GM12892 (cell line): ENCODE results near the gene MYL3.

Experiments used
- DNase-seq: peaks from one replicate; pipeline ENCODE4 v3.0.0; 2011; ENCODE audit not compliant: insufficient read length
- FAIRE-seq: peaks from 2 replicates; lab custom pipeline; 2011; peaks lifted over from hg19 to GRCh38; lab: Jason Lieb, UNC
- POLR2A ChIP-seq: IDR thresholded peaks from 2 replicates; pipeline ENCODE4 v1.6.1; 2011; ENCODE audit warnings: low read depth, low read length, control low read depth
- POLR2AphosphoS5 ChIP-seq: IDR thresholded peaks from 2 replicates; pipeline ENCODE4 v1.6.1; 2011; ENCODE audit warnings: low read depth, low read length, control low read depth
- TAF1 ChIP-seq: IDR thresholded peaks from 2 replicates; pipeline ENCODE4 v1.6.1; 2011; ENCODE audit warnings: low read depth, mild to moderate bottlenecking, control low read depth, low read length, borderline replicate concordance

The MYL3 gene

DNA sequence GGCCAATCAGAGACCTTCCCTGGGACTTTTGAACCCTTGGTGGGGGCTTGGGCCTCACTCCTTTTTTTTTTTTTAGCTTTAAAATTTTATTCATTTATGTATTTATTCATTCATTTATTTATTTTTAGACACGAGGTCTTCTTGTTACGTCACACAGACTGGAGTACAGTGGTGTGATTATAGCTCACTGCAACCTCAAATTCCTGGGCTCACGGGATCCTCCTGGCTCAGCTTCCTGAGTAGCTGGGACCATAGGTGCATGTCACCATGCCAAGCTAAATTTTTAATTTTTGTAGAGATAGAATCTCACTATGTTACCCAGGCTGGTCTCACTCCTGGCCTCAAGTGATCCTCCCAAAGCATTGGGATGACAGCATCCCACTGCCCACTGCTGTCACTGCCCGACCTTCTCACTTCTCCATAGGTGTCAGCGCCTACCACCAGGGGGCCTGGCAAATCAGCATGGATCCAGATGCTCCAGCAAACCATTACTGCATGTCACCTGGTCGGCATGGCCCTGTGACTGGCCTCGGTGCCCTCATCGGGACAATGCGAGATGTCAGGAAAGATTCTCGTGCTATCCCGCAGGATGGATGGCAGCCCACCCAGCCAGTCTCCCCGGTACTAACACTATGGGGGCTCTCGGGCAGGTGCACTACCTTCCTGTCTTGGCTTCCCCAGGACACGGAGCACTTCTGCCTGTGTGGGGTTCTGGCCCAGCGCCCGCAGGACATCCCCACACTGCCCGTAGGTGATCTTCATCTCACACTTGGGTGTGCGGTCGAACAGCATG, 3.0 kb downstream of the MYL3 start:
- DNase-seq = no peak
- no peak for FAIRE-seq
- no peak for TF ChIP-seq POLR2AphosphoS5
- no peak for TF ChIP-seq POLR2A
- no peak for TF ChIP-seq TAF1

- TF ChIP-seq POLR2AphosphoS5 (no peak), POLR2A (no peak), TAF1 (no peak)
- FAIRE-seq (no peak), DNase-seq (no peak)
These were observed 4.1 kb downstream of the MYL3 start for GRCh38 chr3:46859001-46859710.

DNA sequence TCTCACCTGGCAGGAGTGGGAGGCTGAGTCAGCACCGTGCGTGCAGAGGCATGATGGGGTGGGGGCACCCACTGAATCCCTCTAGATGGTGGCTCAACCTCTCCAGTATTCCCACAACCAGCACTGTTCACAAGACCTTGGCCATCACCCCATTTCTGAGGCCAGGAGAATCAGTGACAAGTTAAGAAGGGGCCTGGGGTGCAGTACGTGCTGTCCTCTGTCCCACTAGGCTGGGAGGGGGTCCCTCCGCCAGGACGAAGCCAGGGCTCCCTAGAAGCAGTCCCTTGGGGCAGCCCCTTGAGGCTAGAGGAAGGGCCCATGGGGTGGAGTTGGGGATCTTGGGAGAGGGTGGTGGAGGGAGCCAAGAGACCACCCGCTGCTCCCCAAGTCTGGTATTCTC, 4.8 kb downstream of the MYL3 start:
- TF ChIP-seq POLR2AphosphoS5 = no peak
- no peak for TF ChIP-seq POLR2A
- no peak for TF ChIP-seq TAF1
- FAIRE-seq = no peak
- DNase-seq = no peak

DNA sequence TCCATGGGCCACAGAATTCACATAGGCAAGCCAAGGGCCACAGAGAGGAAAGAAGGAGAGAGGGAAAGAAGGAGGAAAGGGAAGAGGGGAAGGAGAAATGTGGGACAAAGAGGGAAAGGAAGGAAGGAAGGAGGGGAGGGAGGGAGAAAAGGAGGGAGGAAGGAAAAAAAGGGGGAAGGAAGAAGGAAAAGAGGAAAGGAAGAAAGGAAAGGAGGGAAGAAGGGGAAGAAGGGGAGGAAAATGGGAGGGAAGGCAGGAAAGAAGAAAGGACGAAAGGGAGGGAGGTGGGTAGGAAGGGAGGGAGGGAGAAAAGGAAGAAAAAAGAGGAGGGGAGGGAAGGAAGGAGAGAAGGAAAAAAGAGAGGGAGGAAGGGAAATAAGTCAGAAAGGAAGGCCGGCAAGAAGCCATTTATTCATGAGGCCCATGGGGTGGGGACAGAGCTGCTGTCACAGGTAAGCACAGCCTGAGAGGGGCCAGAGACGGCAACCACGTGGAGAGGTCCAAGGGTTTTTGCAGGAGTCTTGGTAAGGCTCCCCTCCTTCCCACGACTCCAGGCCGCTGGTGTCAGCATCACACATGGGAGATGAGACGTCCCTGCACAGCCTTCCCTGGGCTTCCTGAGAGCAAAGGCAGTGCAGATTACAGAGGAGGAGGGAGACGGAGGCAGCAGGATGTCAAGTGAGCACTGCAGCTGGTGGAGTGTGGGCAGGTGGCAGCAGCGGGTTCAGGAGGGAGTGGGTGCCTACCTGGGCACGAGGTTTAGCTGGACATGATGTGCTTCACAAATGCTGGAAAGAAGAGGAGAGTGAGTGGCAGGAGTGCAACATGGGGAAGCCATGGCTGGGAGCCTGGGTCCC, 5.5 kb downstream of the MYL3 start:
- no peak for DNase-seq
- TF ChIP-seq TAF1 (no peak), POLR2A (no peak), POLR2AphosphoS5 (no peak)
- no peak for FAIRE-seq

DNA sequence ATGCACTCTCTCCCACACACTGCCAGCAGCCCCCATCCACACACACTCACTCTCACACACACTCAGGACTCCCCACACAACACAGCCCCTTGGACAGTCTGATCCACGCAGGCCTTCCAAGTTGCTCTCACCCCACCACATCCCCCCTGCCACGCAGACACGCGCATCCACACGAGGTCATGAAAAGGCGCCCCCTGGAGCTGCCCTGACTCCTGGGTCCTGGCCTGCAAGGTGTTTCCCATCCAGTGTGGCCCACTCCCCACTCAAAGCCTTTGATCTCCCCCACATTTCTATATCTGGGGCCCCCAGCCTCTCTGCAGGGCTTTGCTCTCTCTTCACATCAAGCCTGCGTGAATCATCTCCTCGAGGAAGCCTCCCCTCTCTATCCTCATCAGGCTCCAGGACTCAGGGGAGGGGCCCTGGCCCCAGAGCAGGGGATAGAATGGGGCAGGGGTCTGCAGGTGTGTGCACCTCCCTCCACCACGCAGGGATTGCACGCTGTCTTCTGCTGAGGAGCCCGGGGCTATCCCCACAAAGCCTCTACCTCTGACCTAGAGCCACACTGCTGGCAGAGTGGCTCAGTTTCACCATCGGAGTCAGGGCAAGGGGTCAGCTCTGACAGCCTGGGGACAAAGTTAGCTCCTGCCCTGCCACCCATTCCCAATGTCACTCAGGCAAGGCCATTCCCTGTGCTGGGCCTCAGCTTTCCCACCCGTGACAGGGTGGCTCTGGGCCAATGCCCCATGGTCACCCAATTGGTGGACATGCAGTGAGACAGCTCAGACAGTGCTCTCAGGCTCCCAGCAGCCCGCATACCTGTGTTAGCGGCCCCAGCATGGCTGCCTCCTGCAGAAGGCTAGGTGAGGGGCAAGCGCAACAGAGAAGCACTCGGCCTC, 6.4 kb downstream of the MYL3 start:
- FAIRE-seq (no peak), DNase-seq (no peak)
- TF ChIP-seq POLR2A (no peak), TAF1 (no peak), POLR2AphosphoS5 (no peak)

- FAIRE-seq (no peak), DNase-seq (no peak)
These were observed 8.7 kb downstream of the MYL3 start for GRCh38 chr3:46854555-46854991.

DNA sequence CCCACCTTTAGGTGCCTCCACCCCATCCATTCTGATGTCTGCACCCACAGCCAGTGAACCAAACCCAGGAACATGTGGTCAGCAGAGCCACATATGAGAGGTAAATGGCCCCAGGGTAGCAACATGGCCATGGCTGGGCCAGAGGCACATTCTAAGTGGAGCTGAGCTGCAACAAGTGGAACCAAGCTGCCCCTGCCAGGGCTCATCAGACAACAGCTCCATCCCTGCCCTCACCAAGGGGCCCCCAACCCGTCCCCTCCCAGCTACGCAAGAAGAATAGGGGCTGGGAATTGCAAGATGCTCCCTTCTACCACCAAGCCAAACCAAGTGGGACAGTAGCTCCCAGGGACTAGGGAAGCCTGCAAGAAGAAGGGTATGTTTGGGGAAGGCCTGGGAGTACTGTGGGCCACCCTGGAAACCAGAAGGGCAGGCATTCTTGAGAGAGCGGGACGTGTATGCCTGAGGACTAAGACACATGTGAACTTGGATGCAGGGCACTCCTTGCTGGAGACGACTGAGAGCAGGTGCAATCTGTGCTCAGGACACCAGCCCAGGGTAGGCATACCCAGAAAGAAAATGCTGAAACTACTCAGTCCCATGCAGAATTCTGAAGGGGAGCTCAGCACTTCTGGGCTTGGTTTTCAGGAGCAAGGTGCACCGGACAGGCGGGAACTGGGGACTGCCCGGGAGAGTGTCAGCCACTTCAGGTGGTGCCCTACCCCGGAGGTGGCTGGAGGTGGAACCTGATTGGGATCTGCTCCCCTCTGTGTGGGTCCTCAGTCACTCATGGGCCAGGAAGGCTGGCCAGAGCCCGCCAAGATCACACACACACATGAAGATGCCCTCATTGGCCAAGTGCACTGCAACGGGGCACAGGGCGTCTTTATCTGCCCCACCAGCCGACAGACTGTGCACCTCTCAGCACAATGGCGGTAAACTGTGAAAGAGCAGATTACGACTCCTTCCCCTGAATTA, 9.5 kb downstream of the MYL3 start:
- FAIRE-seq (no peak), DNase-seq (no peak)
- no peak for TF ChIP-seq TAF1
- no peak for TF ChIP-seq POLR2AphosphoS5
- TF ChIP-seq POLR2A = no peak

More at GRCh38 chr3:46854555-46854991, 8.7 kb downstream of the MYL3 start:
- TF ChIP-seq POLR2A (no peak), POLR2AphosphoS5 (no peak), TAF1 (no peak)

DNA sequence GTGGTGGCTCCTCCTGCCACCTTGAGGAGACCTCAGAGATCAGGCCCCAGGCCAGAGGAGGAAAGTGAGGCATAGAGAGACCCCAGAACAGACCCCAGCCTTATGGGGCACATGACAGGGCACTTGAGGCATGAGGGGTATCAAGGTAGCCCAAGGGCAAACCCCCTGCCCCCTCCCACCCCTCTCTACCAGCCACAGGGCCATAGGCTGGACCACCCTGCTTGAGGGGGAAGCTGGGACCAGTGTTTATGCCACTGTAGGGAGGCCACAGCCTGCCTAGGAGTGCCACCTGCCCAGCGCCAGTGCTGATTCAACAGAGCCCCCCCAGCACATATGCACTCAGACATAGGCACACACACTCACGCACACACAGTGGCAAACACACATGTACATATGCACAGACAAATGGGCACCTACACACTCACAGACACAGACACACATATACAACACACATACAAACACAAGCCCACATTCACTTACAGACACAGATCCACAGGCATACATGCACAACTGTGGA, 10.3 kb downstream of the MYL3 start:
- DNase-seq (no peak), FAIRE-seq (no peak)
- TF ChIP-seq TAF1 (no peak), POLR2A (no peak), POLR2AphosphoS5 (no peak)

- FAIRE-seq = no peak
- no peak for TF ChIP-seq POLR2AphosphoS5
- TF ChIP-seq POLR2A = no peak
- no peak for TF ChIP-seq TAF1
- DNase-seq = no peak
These were observed 10.9 kb downstream of the MYL3 start for GRCh38 chr3:46852334-46852720.
